Esophagus squamous epithelium (tissue), 4 donors: ENCODE results near the gene NUMBL.

Source experiments
- CTCF ChIP-seq, 6 experiments: fragments of 450-650 bp in 4 of 6; fragments of 200-600 bp in 2 of 6; sonication (generic) in 2 of 6; IDR thresholded peaks; one replicate each; pipeline ENCODE4 v1.5.1; 2016 to 2019; ENCODE audit warnings: antibody characterized with exemption in 6 of 6, mild to moderate bottlenecking in 4 of 6, moderate library complexity in 4 of 6
- POLR2A ChIP-seq, 4 donors: fragments of 450-650 bp; IDR thresholded peaks; one replicate each; pipeline ENCODE4 v1.6.1; 2017; ENCODE audit warnings: antibody characterized with exemption in 4 of 4, mild to moderate bottlenecking in 4 of 4, moderate library complexity in 3 of 4

GRCh38 chr19:40616941-40617340 is 73.5 kb downstream of the NUMBL start:
- TF ChIP-seq CTCF (IDR thresholded peaks at IDR 0.05) (no peak), POLR2A (IDR thresholded peaks at IDR 0.05) (no peak)
